NCI-H2171 (cell line): ENCODE data around the gene EPHA6.
"Not testable (repeated sequence)": the region's sequence is repeated elsewhere in the genome, so short reads cannot be mapped to it uniquely, and the experiment has no call there.

Experiments
- DNase-seq: peaks from one replicate; lab custom pipeline; 2025; lab: John Stamatoyannopoulos, UW

The EPHA6 gene

GRCh38 chr3:97187771-97188170 lies 373.4 kb downstream of the EPHA6 start:
- DNase-seq, result no peak

GRCh38 chr3:97189835-97190234 lies 375.4 kb downstream of the EPHA6 start:
- no peak for DNase-seq

DNA sequence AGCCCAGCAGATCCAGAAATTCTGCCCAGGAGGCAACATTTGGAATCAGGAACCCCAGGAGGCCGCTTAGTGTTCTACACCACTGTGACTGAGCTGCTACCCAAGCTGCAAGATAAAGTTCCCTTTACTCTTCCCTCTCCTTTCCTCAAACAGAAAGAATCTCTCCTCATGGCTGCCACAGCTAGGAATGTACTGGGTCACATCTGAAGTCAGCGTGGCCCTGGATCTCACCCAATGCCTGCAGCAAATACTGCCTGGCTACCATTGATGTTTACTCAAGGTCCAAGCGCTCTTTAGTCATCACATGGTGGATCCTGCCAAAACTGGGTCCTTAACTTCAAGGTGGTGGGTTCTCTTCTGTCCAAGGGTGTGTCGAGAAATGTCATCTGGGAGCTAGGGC lies 382.7 kb downstream of the EPHA6 start:
- no peak for DNase-seq

GRCh38 chr3:97197830-97198229 lies 383.4 kb downstream of the EPHA6 start:
- no peak for DNase-seq

DNA sequence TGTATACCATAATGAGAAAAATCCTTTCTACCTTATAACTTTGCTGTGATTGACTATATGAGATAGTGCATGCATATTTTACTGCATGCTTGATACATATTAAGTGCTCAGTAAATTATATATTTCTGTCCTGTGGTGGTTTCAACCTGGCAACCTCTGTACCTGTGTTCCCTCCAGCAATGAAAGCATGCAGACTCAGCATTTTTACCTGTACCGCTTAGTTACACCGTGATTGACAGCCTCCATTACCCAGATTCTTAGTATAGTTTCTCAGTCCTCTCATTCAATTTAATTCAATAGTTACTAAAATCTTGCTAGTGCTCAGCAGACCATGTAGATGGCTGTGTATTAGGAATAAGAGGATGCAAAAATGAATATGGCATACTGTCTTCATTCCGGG lies 386.0 kb downstream of the EPHA6 start:
- no peak for DNase-seq

DNA sequence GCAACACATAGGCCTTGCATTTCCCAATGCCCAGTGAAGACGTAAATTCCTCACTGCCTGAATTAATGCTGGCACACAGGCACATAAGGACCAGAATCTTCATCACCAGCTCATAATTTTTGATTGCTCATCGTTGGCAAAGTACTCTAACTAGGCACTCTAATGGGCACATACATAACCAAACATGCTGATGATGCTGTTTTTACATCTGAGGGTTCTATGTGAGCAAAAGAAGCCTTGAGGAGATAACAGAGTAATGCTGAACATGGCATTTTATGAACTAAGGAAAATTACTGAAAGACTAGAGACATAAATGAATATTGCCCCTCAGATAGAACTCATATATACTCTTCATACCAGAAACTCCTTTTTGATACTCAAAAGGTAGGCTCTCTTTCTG lies 387.4 kb downstream of the EPHA6 start:
- DNase-seq, result no peak

- no peak for DNase-seq
Measured at GRCh38 chr3:97228966-97229365, 414.6 kb downstream of the EPHA6 start.

- no peak for DNase-seq
Measured at GRCh38 chr3:97230486-97230885, 416.1 kb downstream of the EPHA6 start.

- peak; percentile 60 for DNase-seq
Measured at GRCh38 chr3:97232393-97233034, 418.1 kb downstream of the EPHA6 start.

GRCh38 chr3:97235179-97235578 lies 420.8 kb downstream of the EPHA6 start:
- DNase-seq, result no peak

GRCh38 chr3:97235611-97236315 lies 421.4 kb downstream of the EPHA6 start:
- DNase-seq, result no peak

GRCh38 chr3:97241417-97241816 lies 427.0 kb downstream of the EPHA6 start:
- no peak for DNase-seq

DNA sequence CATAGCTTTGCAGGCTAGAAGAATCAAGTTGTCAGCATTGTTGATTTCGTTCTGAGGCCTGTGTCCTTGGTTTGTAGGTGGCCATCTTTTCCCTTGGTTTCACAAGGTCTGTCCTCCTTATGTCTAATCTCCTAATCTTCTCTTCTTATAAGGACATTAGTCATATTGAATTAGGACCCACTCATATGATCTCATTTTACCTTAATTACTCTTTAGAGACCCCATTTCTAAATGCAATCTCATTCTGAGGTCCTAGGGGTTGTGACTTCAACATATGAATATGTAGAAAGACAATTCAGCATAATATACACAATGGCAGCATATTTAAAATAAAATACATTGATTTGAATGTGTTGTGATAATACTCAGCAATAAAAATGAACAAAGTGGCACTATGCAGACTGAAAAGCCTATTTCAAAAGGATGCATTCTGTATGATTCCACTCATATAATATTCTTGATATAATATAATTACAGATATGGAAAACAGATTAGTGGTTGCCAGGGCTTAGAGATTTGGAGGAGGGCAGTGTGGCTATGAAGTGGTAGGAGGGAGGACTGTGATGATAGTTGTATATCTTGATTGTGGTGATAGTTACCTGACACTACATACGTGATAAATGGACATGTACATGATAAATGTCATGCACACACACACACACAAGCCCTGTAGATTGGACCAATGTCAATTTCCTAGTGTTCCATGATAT lies 431.0 kb downstream of the EPHA6 start:
- no peak for DNase-seq

DNA sequence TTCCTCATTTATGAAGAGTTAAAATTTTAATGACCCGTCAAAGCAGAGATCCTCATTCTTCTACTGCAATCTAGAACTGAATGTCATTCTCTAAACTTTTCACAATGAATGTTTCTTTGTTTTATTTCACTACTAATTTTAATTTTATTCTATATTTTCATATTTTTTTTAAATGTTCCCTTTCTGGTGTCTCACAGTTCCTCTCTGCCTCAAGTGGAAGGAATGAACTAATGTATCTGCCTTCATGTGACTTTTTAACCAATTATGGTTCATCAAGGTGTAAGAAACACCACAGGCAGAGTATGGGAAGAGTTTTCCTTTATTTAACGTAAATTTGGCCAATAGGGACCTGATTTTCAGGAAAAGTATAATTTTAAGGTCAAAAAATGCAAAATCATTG lies 441.7 kb downstream of the EPHA6 start:
- DNase-seq, result no peak

DNA sequence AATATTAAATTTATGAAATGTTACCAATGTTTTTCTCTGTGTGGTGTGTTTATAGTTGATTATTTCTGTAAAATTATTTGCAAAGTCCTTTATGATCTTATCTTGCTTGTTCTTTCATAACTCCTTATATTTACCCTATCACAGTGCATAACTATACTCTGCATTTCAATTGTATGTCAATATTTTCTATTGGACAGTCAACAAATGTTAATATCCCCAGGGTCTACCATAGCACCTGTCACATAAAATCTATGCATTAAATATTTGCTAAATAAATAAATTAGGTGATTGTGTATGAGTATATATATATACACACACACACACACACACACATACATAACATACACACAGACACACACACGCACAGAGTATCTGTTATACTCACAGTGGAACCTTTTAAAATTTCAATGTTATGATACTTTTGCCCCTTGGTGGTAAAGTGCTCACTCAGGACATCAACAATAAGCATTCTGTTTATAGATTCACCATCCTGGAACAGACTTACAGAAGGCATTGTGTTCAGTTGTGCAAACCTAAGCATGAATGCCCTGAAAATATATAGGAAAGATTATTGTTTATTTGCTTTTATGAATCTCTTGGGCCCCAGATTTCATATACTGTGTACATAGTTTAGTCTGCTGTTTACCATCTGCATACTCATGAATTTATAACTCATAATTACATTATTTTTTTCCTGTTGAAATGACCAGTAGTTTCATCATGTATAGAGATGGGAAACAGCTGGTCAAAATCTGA lies 443.7 kb downstream of the EPHA6 start:
- DNase-seq, result no peak

DNA sequence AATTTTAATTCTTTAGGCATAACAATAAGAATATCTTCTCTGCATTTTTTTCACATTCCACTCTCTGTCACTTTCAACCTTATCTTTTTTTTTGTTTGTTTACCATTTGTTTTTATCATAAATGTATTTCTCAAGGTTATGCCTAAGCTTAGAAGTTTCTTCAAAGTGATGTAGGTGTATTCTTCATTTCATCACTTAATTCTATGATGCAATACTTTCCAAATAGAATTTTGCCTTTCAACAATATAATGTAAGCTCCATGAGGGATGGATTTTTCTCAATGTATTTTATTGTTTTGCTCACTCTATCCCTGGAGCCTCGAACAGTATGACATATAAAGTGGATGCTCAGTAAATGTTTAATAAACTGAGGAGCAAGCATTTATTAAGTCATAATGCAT lies 444.9 kb downstream of the EPHA6 start:
- DNase-seq, result no peak

GRCh38 chr3:97264180-97264579 lies 449.8 kb downstream of the EPHA6 start:
- no peak for DNase-seq

DNA sequence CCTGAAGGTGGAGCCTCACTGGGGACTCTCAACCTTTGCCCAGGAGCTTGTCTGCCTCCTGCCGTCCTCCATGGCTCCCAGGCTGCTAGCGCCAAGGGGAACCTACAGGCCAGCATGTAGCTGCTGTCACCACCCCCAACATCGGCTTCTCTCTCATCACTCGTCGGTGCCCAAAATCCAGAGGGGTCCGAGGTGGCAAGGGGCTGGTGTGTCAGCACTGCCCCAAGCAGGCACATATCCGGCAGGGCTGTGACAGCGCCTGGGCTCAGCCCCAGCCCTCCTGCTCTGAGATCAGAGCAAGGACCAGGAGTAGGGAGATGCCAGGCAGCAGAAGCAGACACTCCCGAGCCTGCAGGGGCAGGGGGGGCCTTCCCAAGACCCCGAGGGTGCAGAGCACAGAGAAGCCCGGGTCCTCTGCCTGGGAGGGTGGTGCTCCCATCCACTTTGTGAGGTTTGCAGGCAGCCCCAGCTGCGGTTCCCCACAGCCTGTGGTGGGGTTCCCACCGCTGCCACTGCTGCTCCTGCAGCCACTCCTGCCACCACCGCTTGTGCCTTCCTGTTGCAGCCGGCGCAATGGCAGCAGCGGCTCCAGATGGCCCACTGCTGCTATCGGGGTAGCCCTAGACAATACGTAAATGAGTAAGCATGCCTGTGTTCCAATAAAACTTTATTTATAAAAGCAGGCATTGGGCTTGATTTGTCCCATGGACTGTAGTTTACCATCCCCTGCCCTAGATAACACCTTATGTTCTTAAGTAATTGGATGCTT lies 451.0 kb downstream of the EPHA6 start:
- DNase-seq, result no peak

DNA sequence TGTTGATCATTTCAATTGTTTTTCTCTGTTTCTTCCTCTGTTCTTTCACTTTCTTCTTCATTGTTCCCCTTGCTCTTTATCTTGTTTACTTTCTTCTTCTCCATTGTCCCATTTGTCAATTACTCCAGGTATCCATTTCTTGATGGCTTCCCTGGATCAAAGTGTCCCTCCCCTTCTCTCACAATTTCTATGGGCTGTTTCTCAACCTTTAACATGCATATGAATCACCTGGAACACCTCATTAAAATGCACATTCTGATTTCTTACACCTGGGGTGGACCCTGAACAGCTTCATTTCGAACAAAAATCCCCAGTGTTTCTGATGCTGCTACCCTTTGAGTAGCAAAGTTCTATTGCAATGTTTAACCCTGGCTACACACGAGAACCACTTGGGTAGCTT lies 454.8 kb downstream of the EPHA6 start:
- DNase-seq, result no peak

DNA sequence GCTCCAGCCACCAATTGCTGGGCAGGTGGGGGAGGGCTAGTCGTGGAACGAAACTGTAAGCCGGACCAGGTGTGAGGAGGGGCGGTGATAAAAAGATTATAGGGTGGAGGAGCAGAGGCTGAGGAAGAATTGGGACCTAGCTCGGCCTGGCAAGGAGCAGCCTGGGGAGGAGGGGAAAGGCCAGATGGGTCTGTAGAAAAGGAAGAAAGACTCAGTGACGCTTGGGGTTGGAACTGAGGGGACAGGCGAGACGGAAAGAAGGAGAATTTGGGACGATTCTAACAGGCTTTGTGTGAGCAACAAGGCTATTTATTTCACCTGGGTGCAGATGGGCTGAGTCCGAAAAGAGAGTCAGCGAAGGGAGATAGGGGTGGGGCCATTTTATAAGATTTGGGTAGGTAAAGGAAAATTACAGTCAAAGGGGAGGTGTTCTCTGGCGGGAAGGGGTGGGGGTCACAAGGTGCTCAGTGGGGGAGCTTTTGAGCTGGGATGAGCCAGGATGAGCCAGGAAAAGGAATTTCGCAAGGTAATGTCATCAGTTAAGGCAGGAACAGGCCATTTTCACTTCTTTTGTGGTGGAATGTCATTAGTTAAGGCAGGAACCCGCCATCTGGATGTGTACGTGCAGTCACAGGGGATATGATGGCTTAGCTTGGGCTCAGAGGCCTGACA lies 462.6 kb downstream of the EPHA6 start:
- DNase-seq, result not testable (repeated sequence)

- DNase-seq, result no peak
Measured at GRCh38 chr3:97277708-97278107, 463.3 kb downstream of the EPHA6 start.
